ENCODE results near the gene ROBO1. TPM values are rescaled to one million over a fixed set of nuclear protein-coding genes. Genes with fewer than 3 reads are reported as not detected.

Gene ROBO1
- total and polyA plus RNA-seq, 2 of the 8 experiments (the other 6 are each of a cell fraction or from before 2014, with no cell fraction given), result 51.4 to 91.0 TPM

GRCh38 chr3:79521221-79521848 is 246.5 kb downstream of the ROBO1 start:
- no peak overlapping the region for H4K5ac ChIP-seq (ENCODE audit: insufficient read length, low read depth, low read length)
- H3K14ac ChIP-seq (ENCODE audit: insufficient read length), result no peak overlapping the region
- no peaks in the 10 kb centered on the region for H3K23me2 ChIP-seq (ENCODE audit: low read depth, low read length)
- no peak overlapping the region for H2BK15ac ChIP-seq (ENCODE audit: low read length)
- 28% methylated on average over 8 of the region's 8 CpGs; no CpG with 5 or more reads in 1 of the 2 experiments for WGBS, 2 experiments (ENCODE audit: extremely low coverage in 1 of 2, insufficient coverage in 1 of 2, insufficient read length in 1 of 2, insufficient replicate concordance in 2 of 2, low coverage in 1 of 2, low lambda C conversion rate in 2 of 2, missing lambda C conversion rate in 1 of 2)
- H3K27ac ChIP-seq (ENCODE audit: low read depth, low read length), result no peak overlapping the region
- no peaks in the 10 kb centered on the region for H3K79me2 ChIP-seq (ENCODE audit: control insufficient read depth in 1 of 2, insufficient read depth in 2 of 2, low read length in 2 of 2)
- no peak overlapping the region for H4K8ac ChIP-seq (ENCODE audit: extremely low read depth, insufficient read depth, low read length)
- CTCF ChIA-PET (ENCODE audit: partially characterized antibody), result interaction anchor here (0.6 to 2.3 kb wide), 17 partner anchors 10 to 697 kb away, joined by 3 to 19 read pairs (median 3); no protein-coding TSS in a partner anchor
- H3K4ac ChIP-seq (replicated peaks; ENCODE audit: insufficient read length, low read depth, low read length), result no peak overlapping the region
- no peak overlapping the region for H3K4me2 ChIP-seq (ENCODE audit: insufficient read depth in 1 of 2, low read depth in 2 of 2, low read length in 2 of 2)
- no peak overlapping the region for H3K9ac ChIP-seq (replicated peaks in 1 of 4; ENCODE audit: extremely low read depth in 1 of 4, low read depth in 3 of 4, low read length in 3 of 4)
- DNase-seq (ENCODE audit: low read depth in 1 of 2, low spot score in 2 of 2) (no peak), FAIRE-seq (peak; percentile 91)
- H2AFZ ChIP-seq (ENCODE audit: low read length), result 0 out of 2 replicates have a peak overlapping the region, but pooled peaks have one; percentile 46
- H2BK5ac ChIP-seq (ENCODE audit: low read depth, low read length), result no peak overlapping the region
- no peaks in the 10 kb centered on the region for H3K36me3 ChIP-seq (ENCODE audit: control insufficient read depth in 2 of 4, insufficient read depth in 4 of 4, low read length in 3 of 4)
- no peak overlapping the region for H2BK20ac ChIP-seq (ENCODE audit: low read length)
- no peak overlapping the region for H2BK12ac ChIP-seq (ENCODE audit: low read depth, low read length)
- no peaks in the 10 kb centered on the region for H3K79me1 ChIP-seq (ENCODE audit: low read depth, low read length)
- no peaks in the 10 kb centered on the region for H4K20me1 ChIP-seq (replicated peaks in 1 of 2; ENCODE audit: control insufficient read depth in 1 of 2, insufficient read depth in 2 of 2, low read length in 2 of 2)
- H2AK5ac ChIP-seq (ENCODE audit: low read depth, low read length), result no peak overlapping the region
- H3K4me3 ChIP-seq (ENCODE audit: extremely low read depth in 1 of 4, insufficient read depth in 2 of 4, low read depth in 3 of 4, low read length in 4 of 4), result no peak overlapping the region
- no peak overlapping the region for H2BK120ac ChIP-seq (replicated peaks; ENCODE audit: low read depth, low read length)
- H3K9me3 ChIP-seq (ENCODE audit: insufficient read depth in 2 of 2, low read depth in 1 of 2, low read length in 1 of 2), result no peaks in the 10 kb centered on the region
- no peak overlapping the region for H3K56ac ChIP-seq (replicated peaks; ENCODE audit: insufficient read length, low read depth, low read length)
- H3K4me1 ChIP-seq (replicated peaks in 1 of 4; ENCODE audit: control insufficient read depth in 3 of 4, insufficient read depth in 4 of 4, low read length in 3 of 4), result no peaks in the 10 kb centered on the region
- POLR2A ChIA-PET (ENCODE audit: partially characterized antibody), result no interaction called here
- no peaks in the 10 kb centered on the region for H3K27me3 ChIP-seq (replicated peaks in 1 of 4; ENCODE audit: control insufficient read depth in 3 of 4, extremely low read depth in 1 of 4, insufficient read depth in 3 of 4, low read length in 3 of 4)
- no peak overlapping the region for H4K91ac ChIP-seq (replicated peaks; ENCODE audit: insufficient read length, low read length)
- no peak overlapping the region for H3K18ac ChIP-seq (ENCODE audit: extremely low read depth, low read length)
- H3K23ac ChIP-seq (ENCODE audit: insufficient read length), result no peak overlapping the region
- TF ChIP-seq ASH2L (IDR thresholded peaks at IDR 0.05; ENCODE audit: low read length) (no peak), CTCF (IDR thresholded peaks at IDR 0.05; ENCODE audit: control extremely low read depth in 1 of 3, insufficient read depth in 1 of 3, low read depth in 1 of 3, low read length in 3 of 3) (peak in 2 of 3 experiments; percentile 49 to 64; a peak in 3 of 4 replicates), MAFK (IDR thresholded peaks at IDR 0.05; ENCODE audit: low read depth, low read length) (no peak), EZH2 (IDR thresholded peaks at IDR 0.05; ENCODE audit: low read depth, low read length, severe bottlenecking) (no peak), RAD21 (IDR thresholded peaks at IDR 0.05 in 1 of 2, conservative IDR thresholded peaks at IDR 0.05 in 1 of 2; ENCODE audit: low read depth in 2 of 2, low read length in 2 of 2) (peak; percentile 87 to 89), EP300 (IDR thresholded peaks at IDR 0.05; ENCODE audit: borderline replicate concordance in 1 of 2, low read depth in 2 of 2, low read length in 2 of 2) (no peak), CHD2 (IDR thresholded peaks at IDR 0.05; ENCODE audit: low read length) (no peak), HDAC6 (IDR thresholded peaks at IDR 0.05; ENCODE audit: low read depth, low read length) (no peak), E2F6 (IDR thresholded peaks at IDR 0.05) (no peak)
